Loucy (cell line): Measurements from ENCODE around the gene SPAG7.

Experiments
- H2AFZ ChIP-seq: fragments of 200-600 bp; sonication (generic); 2 replicates; pipeline ENCODE4 v1.6.0; 2016; ENCODE audit warnings: antibody characterized with exemption, mild to moderate bottlenecking, low read length, moderate library complexity
- H3F3A ChIP-seq: fragments of 200-600 bp; 2 replicates; pipeline ENCODE4 v1.6.0; 2016; ENCODE audit warnings: antibody characterized with exemption, low read depth, mild to moderate bottlenecking
- H3K27me3 ChIP-seq: fragments of 200-600 bp; sonication (generic); 2 replicates; pipeline ENCODE4 v1.6.1; 2014; ENCODE audit warnings: low read length, mild to moderate bottlenecking; ENCODE audit not compliant: insufficient read depth, poor library complexity, severe bottlenecking
- H3K36me3 ChIP-seq: fragments of 200-600 bp; sonication (generic); 2 replicates; pipeline ENCODE4 v1.6.1; 2016; ENCODE audit warnings: low read length; ENCODE audit not compliant: insufficient read depth
- H3K4me1 ChIP-seq: fragments of 200-600 bp; sonication (generic); 2 replicates; pipeline ENCODE4 v1.5.1; 2014; ENCODE audit warnings: low read length, mild to moderate bottlenecking; ENCODE audit not compliant: insufficient read depth, poor library complexity, severe bottlenecking
- H3K4me2 ChIP-seq: fragments of 200-600 bp; sonication (generic); 2 replicates; pipeline ENCODE4 v1.6.0; 2014; ENCODE audit warnings: antibody characterized with exemption, low read length, low read depth, mild to moderate bottlenecking; ENCODE audit not compliant: poor library complexity, severe bottlenecking
- H3K4me3 ChIP-seq: fragments of 200-600 bp; sonication (generic); 2 replicates; pipeline ENCODE4 v1.5.1; 2014; ENCODE audit warnings: low read length, mild to moderate bottlenecking, mixed read lengths; ENCODE audit not compliant: poor library complexity, severe bottlenecking
- H3K79me2 ChIP-seq: fragments of 200-600 bp; sonication (generic); 2 replicates; pipeline ENCODE4 v1.6.1; 2014; ENCODE audit warnings: low read length; ENCODE audit not compliant: insufficient read depth
- H3K9ac ChIP-seq: fragments of 200-600 bp; sonication (generic); 2 replicates; pipeline ENCODE4 v1.6.0; 2014; ENCODE audit warnings: mild to moderate bottlenecking, low read depth, low read length, moderate library complexity; ENCODE audit not compliant: poor library complexity, severe bottlenecking
- H3K9me2 ChIP-seq: fragments of 200-600 bp; sonication (generic); replicated peaks from 2 replicates; pipeline ENCODE4 v1.6.1; 2016; ENCODE audit warnings: low read depth, low read length, mixed read lengths
- H3K9me3 ChIP-seq: fragments of 200-600 bp; sonication (generic); 2 replicates; pipeline ENCODE4 v1.6.1; 2014; ENCODE audit warnings: mild to moderate bottlenecking, antibody characterized with exemption, low read length, low read depth; ENCODE audit not compliant: insufficient read depth
- H4K20me1 ChIP-seq: fragments of 200-600 bp; sonication (generic); 2 replicates; pipeline ENCODE4 v1.6.0; 2014; ENCODE audit warnings: antibody characterized with exemption, low read length, mild to moderate bottlenecking; ENCODE audit not compliant: insufficient read depth, poor library complexity, severe bottlenecking
- EZH2phosphoT487 ChIP-seq: fragments of 200-600 bp; IDR thresholded peaks from 2 replicates; pipeline ENCODE4 v1.6.1; 2018; ENCODE audit warnings: antibody characterized with exemption, mild to moderate bottlenecking, moderate library complexity, borderline replicate concordance
- TF ChIP-seq, protein P1 (sequence below): fragments of 200-600 bp; sonication (generic); conservative IDR thresholded peaks from 2 replicates; pipeline ENCODE4 v1.5.1; 2014; ENCODE audit warnings: mild to moderate bottlenecking, antibody characterized with exemption, low read length

The SPAG7 gene

GRCh38 chr17:4948166-4948930 is 19.3 kb downstream of the SPAG7 start, which contains the start of gene PFN1:
Gene PFN1 (minus strand): TSS chr17:4948530. CDS start chr17:4948394, 136 bp downstream.
- H4K20me1 ChIP-seq: peaks cover 46% of the 10 kb centered on the region
- peak within 1 kb of the TSS; percentile 91 for H3K4me2 ChIP-seq
- H3K9me3 ChIP-seq: no peaks in the 10 kb centered on the region
- peak within 1 kb of the TSS; percentile 99 for H3K9ac ChIP-seq
- peak within 1 kb of the TSS; percentile 90 for H3K4me3 ChIP-seq
- peaks cover 43% of the 10 kb centered on the region for H3F3A ChIP-seq
- peaks cover 69% of the 10 kb centered on the region for H3K79me2 ChIP-seq
- TF ChIP-seq EZH2phosphoT487: no peak
- TF ChIP-seq, protein P1, sequence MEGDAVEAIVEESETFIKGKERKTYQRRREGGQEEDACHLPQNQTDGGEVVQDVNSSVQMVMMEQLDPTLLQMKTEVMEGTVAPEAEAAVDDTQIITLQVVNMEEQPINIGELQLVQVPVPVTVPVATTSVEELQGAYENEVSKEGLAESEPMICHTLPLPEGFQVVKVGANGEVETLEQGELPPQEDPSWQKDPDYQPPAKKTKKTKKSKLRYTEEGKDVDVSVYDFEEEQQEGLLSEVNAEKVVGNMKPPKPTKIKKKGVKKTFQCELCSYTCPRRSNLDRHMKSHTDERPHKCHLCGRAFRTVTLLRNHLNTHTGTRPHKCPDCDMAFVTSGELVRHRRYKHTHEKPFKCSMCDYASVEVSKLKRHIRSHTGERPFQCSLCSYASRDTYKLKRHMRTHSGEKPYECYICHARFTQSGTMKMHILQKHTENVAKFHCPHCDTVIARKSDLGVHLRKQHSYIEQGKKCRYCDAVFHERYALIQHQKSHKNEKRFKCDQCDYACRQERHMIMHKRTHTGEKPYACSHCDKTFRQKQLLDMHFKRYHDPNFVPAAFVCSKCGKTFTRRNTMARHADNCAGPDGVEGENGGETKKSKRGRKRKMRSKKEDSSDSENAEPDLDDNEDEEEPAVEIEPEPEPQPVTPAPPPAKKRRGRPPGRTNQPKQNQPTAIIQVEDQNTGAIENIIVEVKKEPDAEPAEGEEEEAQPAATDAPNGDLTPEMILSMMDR: no peak
- H3K27me3 ChIP-seq: peaks cover 14% of the 10 kb centered on the region
- H2AFZ ChIP-seq: peak within 1 kb of the TSS; percentile 84
- H3K4me1 ChIP-seq: peaks cover 43% of the 10 kb centered on the region
- H3K9me2 ChIP-seq: no peaks in the 10 kb centered on the region
- H3K36me3 ChIP-seq: peaks cover 34% of the 10 kb centered on the region

GRCh38 chr17:4947411-4948165 is 20.0 kb downstream of the SPAG7 start:
- Histone ChIP-seq H3F3A (peaks cover 44% of the 10 kb centered on the region), H3K4me3 (peak overlapping the region; percentile 90), H3K4me1 (peaks cover 51% of the 10 kb centered on the region), H3K9me3 (no peaks in the 10 kb centered on the region), H3K9me2 (no peaks in the 10 kb centered on the region), H4K20me1 (peaks cover 54% of the 10 kb centered on the region), H3K36me3 (peaks cover 42% of the 10 kb centered on the region), H3K9ac (peak overlapping the region; percentile 99), H3K27me3 (peaks cover 14% of the 10 kb centered on the region), H3K4me2 (peak overlapping the region; percentile 96), H2AFZ (no peak overlapping the region), H3K79me2 (peaks cover 76% of the 10 kb centered on the region)
- TF ChIP-seq EZH2phosphoT487: no peak
- TF ChIP-seq, protein P1: no peak

DNA sequence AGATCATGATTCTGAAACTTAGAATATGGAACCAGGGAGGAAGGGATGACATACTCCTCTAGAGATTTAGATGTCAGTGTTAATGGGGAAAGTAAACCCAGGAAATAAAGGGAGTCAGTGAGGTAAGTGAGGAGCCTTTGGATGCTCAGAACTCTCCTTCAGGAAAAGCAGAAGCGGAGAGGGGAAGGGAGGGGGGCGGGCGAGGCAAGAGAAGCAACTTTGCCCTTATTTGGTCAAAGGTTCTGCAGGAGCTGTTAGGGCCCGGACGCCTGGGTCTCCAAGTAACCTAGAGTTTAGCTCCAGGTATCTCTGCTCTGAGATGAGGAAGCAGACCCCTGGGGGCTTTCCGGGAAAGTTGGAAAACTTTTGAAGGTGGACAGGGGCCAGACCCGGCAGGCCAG is 20.6 kb downstream of the SPAG7 start:
- TF ChIP-seq EZH2phosphoT487: no peak
- TF ChIP-seq, protein P1: no peak
- Histone ChIP-seq H3F3A (peaks cover 44% of the 10 kb centered on the region), H3K9me2 (no peaks in the 10 kb centered on the region), H3K4me2 (peak overlapping the region; percentile 96), H3K36me3 (peaks cover 47% of the 10 kb centered on the region), H3K27me3 (peaks cover 14% of the 10 kb centered on the region), H3K4me1 (peaks cover 57% of the 10 kb centered on the region), H3K79me2 (peaks cover 82% of the 10 kb centered on the region), H3K9ac (peak overlapping the region; percentile 99), H3K4me3 (peak overlapping the region; percentile 90), H3K9me3 (no peaks in the 10 kb centered on the region), H2AFZ (no peak overlapping the region), H4K20me1 (peaks cover 60% of the 10 kb centered on the region)
